A673 (cell line): ENCODE measurements around the gene LCP2.

Experiments used
- CTCF ChIP-seq: fragments of 300-800, 200-600 bp; sonication (generic); conservative IDR thresholded peaks from 2 replicates; pipeline ENCODE4 v1.5.1; 2017; ENCODE audit warnings: low read depth, mild to moderate bottlenecking, antibody characterized with exemption, low read length, moderate library complexity, mixed read lengths
- EZH2 ChIP-seq: fragments of 200-600 bp; sonication (generic); IDR thresholded peaks from 2 replicates; pipeline ENCODE4 v1.6.1; 2017; ENCODE audit warnings: borderline replicate concordance, low read depth, mild to moderate bottlenecking, mixed read lengths, antibody characterized with exemption, low read length; ENCODE audit not compliant: poor library complexity, severe bottlenecking

GRCh38 chr5:170261528-170262043 is 36.0 kb downstream of the LCP2 start:
- TF ChIP-seq CTCF, result no peak
- TF ChIP-seq EZH2, result no peak
